Measurements from ENCODE around the gene ATG16L1. TPM values are rescaled to one million over a fixed set of nuclear protein-coding genes. Genes with fewer than 3 reads are reported as not detected.

Gene ATG16L1
- total RNA-seq, 1 experiment from 2014 or later, result 43.2 TPM

DNA sequence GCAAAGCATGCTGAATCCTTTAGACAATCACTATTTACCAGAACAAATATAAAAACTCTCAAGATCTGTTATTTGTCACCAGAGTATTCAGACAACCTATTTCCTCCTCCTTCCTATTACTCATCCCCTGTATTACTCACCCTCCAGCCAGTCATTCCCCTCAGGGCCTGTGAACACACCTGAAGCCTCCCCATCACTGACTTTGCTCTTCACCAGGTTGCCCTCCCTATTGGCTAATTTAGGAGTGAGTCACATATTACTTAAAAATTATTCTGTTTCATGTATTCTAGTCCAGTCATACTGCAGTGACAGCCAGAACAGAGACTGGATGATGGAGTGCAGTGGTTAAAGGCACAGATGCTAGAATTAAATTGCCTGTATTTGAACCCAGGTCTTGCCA lies 3.7 kb upstream of the ATG16L1 start:
- intact Hi-C loops (cut with micrococcal nuclease; ENCODE audit: unreplicated experiment), result no loop called here
- H3K9me3 ChIP-seq (ENCODE audit: low read depth, low read length, poor library complexity, severe bottlenecking), result no peaks in the 10 kb centered on the region
- no TSS peak for BruUV-seq (replicated peaks)
- H3K27ac ChIP-seq (ENCODE audit: low read depth, low read length, poor library complexity, severe bottlenecking), result no peak overlapping the region
- ChIA-PET CTCF (no interaction called here), POLR2A (ENCODE audit: low non-redundant PET) (no interaction called here)
- H3K27me3 ChIP-seq (replicated peaks; ENCODE audit: insufficient read depth, low read depth, low read length, poor library complexity), result no peaks in the 10 kb centered on the region
- no peak overlapping the region for H3K4me3 ChIP-seq (ENCODE audit: low read depth, low read length, poor library complexity, severe bottlenecking)
- no peaks in the 10 kb centered on the region for H3K4me1 ChIP-seq (ENCODE audit: insufficient read depth, low read length, poor library complexity, severe bottlenecking)
- TF ChIP-seq CTCF (conservative IDR thresholded peaks at IDR 0.05; ENCODE audit: low read depth, low read length) (no peak), EZH2 (IDR thresholded peaks at IDR 0.05; ENCODE audit: borderline replicate concordance, low read depth, low read length, poor library complexity, severe bottlenecking) (no peak)
- no peak for DNase-seq (ENCODE audit: low spot score)
- H3K36me3 ChIP-seq (ENCODE audit: insufficient read depth, low read length, poor library complexity, severe bottlenecking), result no peaks in the 10 kb centered on the region

- no peak for TF ChIP-seq EZH2 (IDR thresholded peaks at IDR 0.05; ENCODE audit: borderline replicate concordance, low read depth, low read length, poor library complexity, severe bottlenecking)
- TF ChIP-seq CTCF (conservative IDR thresholded peaks at IDR 0.05; ENCODE audit: low read depth, low read length), result no peak
- intact Hi-C loops (cut with micrococcal nuclease; ENCODE audit: unreplicated experiment), result no loop called here
- no TSS peak for BruUV-seq (replicated peaks)
- no peak for DNase-seq (ENCODE audit: low spot score)
- Histone ChIP-seq H3K27ac (ENCODE audit: low read depth, low read length, poor library complexity, severe bottlenecking) (no peak overlapping the region), H3K4me1 (ENCODE audit: insufficient read depth, low read length, poor library complexity, severe bottlenecking) (peaks cover 4% of the 10 kb centered on the region), H3K27me3 (replicated peaks; ENCODE audit: insufficient read depth, low read depth, low read length, poor library complexity) (no peaks in the 10 kb centered on the region), H3K4me3 (ENCODE audit: low read depth, low read length, poor library complexity, severe bottlenecking) (no peak overlapping the region), H3K36me3 (ENCODE audit: insufficient read depth, low read length, poor library complexity, severe bottlenecking) (peaks cover 5% of the 10 kb centered on the region), H3K9me3 (ENCODE audit: low read depth, low read length, poor library complexity, severe bottlenecking) (no peaks in the 10 kb centered on the region)
- ChIA-PET POLR2A (ENCODE audit: low non-redundant PET) (no interaction called here), CTCF (interaction anchor here (0.6 kb wide), 1 partner anchor 119 kb away, joined by 4 read pairs; no protein-coding TSS in a partner anchor)
Measured at GRCh38 chr2:233248999-233249398, 2.5 kb upstream of the ATG16L1 start.

DNA sequence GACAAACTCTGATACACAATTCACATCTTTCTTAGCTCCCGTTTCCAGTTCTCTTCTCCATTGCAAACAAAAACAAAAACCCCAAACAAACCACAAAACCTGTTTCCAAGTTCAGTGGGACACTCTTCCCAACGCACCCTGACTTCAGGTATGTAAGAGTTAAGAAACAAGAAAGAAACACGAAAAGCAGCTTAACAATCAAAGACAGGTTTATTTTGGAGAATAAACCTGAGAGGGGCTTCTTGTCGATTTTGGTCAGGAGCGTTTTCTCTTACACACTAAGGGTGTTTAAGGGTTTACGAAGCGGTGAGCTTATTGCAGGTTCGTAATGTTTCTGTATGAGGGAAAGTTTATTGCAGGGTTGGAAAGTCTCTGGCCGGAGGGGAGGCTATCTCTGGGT lies 905 bp upstream of the ATG16L1 start:
- H3K4me1 ChIP-seq (ENCODE audit: insufficient read depth, low read length, poor library complexity, severe bottlenecking), result peaks cover 4% of the 10 kb centered on the region
- ChIA-PET CTCF (interaction anchor here (2.0 kb wide), 1 partner anchor 152 kb away, joined by 9 read pairs; no protein-coding TSS in a partner anchor), POLR2A (ENCODE audit: low non-redundant PET) (no interaction called here)
- H3K4me3 ChIP-seq (ENCODE audit: low read depth, low read length, poor library complexity, severe bottlenecking), result no peak overlapping the region
- H3K27ac ChIP-seq (ENCODE audit: low read depth, low read length, poor library complexity, severe bottlenecking), result no peak overlapping the region
- TF ChIP-seq EZH2 (IDR thresholded peaks at IDR 0.05; ENCODE audit: borderline replicate concordance, low read depth, low read length, poor library complexity, severe bottlenecking), result no peak
- TF ChIP-seq CTCF (conservative IDR thresholded peaks at IDR 0.05; ENCODE audit: low read depth, low read length), result no peak
- no peaks in the 10 kb centered on the region for H3K27me3 ChIP-seq (replicated peaks; ENCODE audit: insufficient read depth, low read depth, low read length, poor library complexity)
- no TSS peak for BruUV-seq (replicated peaks)
- DNase-seq (ENCODE audit: low spot score), result no peak
- intact Hi-C loops (cut with micrococcal nuclease; ENCODE audit: unreplicated experiment), result loop anchor here (2.0 to 5.0 kb wide), 2 partner anchors 398 to 644 kb away; no protein-coding TSS in a partner anchor
- peaks cover 9% of the 10 kb centered on the region for H3K36me3 ChIP-seq (ENCODE audit: insufficient read depth, low read length, poor library complexity, severe bottlenecking)
- no peaks in the 10 kb centered on the region for H3K9me3 ChIP-seq (ENCODE audit: low read depth, low read length, poor library complexity, severe bottlenecking)
